GM18907 (cell line): ENCODE results near the gene NRAP.

Experiments used
- ATAC-seq: cut with Tn5 transposase; IDR thresholded peaks from one replicate; pipeline ENCODE4 v1.9.1; 2021; ENCODE audit warnings: mild to moderate bottlenecking, moderate library complexity; ENCODE audit not compliant: unreplicated experiment

The NRAP gene

GRCh38 chr10:113540845-113541548 lies 122.8 kb downstream of the NRAP start:
- ATAC-seq: no peak

GRCh38 chr10:113539789-113540188 lies 124.1 kb downstream of the NRAP start:
- no peak for ATAC-seq
